Loucy (cell line): ENCODE results near the gene TCL1B.
"Not testable (repeated sequence)": the region's sequence is repeated elsewhere in the genome, so short reads cannot be mapped to it uniquely, and the experiment has no call there.

Experiments
- H2AFZ ChIP-seq: fragments of 200-600 bp; sonication (generic); 2 replicates; pipeline ENCODE4 v1.6.0; 2016; ENCODE audit warnings: antibody characterized with exemption, mild to moderate bottlenecking, low read length, moderate library complexity
- H3F3A ChIP-seq: fragments of 200-600 bp; 2 replicates; pipeline ENCODE4 v1.6.0; 2016; ENCODE audit warnings: antibody characterized with exemption, low read depth, mild to moderate bottlenecking
- H3K27me3 ChIP-seq: fragments of 200-600 bp; sonication (generic); 2 replicates; pipeline ENCODE4 v1.6.1; 2014; ENCODE audit warnings: low read length, mild to moderate bottlenecking; ENCODE audit not compliant: insufficient read depth, poor library complexity, severe bottlenecking
- H3K36me3 ChIP-seq: fragments of 200-600 bp; sonication (generic); 2 replicates; pipeline ENCODE4 v1.6.1; 2016; ENCODE audit warnings: low read length; ENCODE audit not compliant: insufficient read depth
- H3K4me1 ChIP-seq: fragments of 200-600 bp; sonication (generic); 2 replicates; pipeline ENCODE4 v1.5.1; 2014; ENCODE audit warnings: low read length, mild to moderate bottlenecking; ENCODE audit not compliant: insufficient read depth, poor library complexity, severe bottlenecking
- H3K4me2 ChIP-seq: fragments of 200-600 bp; sonication (generic); 2 replicates; pipeline ENCODE4 v1.6.0; 2014; ENCODE audit warnings: antibody characterized with exemption, low read length, low read depth, mild to moderate bottlenecking; ENCODE audit not compliant: poor library complexity, severe bottlenecking
- H3K4me3 ChIP-seq: fragments of 200-600 bp; sonication (generic); 2 replicates; pipeline ENCODE4 v1.5.1; 2014; ENCODE audit warnings: low read length, mild to moderate bottlenecking, mixed read lengths; ENCODE audit not compliant: poor library complexity, severe bottlenecking
- H3K79me2 ChIP-seq: fragments of 200-600 bp; sonication (generic); 2 replicates; pipeline ENCODE4 v1.6.1; 2014; ENCODE audit warnings: low read length; ENCODE audit not compliant: insufficient read depth
- H3K9ac ChIP-seq: fragments of 200-600 bp; sonication (generic); 2 replicates; pipeline ENCODE4 v1.6.0; 2014; ENCODE audit warnings: mild to moderate bottlenecking, low read depth, low read length, moderate library complexity; ENCODE audit not compliant: poor library complexity, severe bottlenecking
- H3K9me2 ChIP-seq: fragments of 200-600 bp; sonication (generic); replicated peaks from 2 replicates; pipeline ENCODE4 v1.6.1; 2016; ENCODE audit warnings: low read depth, low read length, mixed read lengths
- H3K9me3 ChIP-seq: fragments of 200-600 bp; sonication (generic); 2 replicates; pipeline ENCODE4 v1.6.1; 2014; ENCODE audit warnings: mild to moderate bottlenecking, antibody characterized with exemption, low read length, low read depth; ENCODE audit not compliant: insufficient read depth
- H4K20me1 ChIP-seq: fragments of 200-600 bp; sonication (generic); 2 replicates; pipeline ENCODE4 v1.6.0; 2014; ENCODE audit warnings: antibody characterized with exemption, low read length, mild to moderate bottlenecking; ENCODE audit not compliant: insufficient read depth, poor library complexity, severe bottlenecking
- CTCF ChIP-seq: fragments of 200-600 bp; sonication (generic); conservative IDR thresholded peaks from 2 replicates; pipeline ENCODE4 v1.5.1; 2014; ENCODE audit warnings: mild to moderate bottlenecking, antibody characterized with exemption, low read length
- EZH2phosphoT487 ChIP-seq: fragments of 200-600 bp; IDR thresholded peaks from 2 replicates; pipeline ENCODE4 v1.6.1; 2018; ENCODE audit warnings: antibody characterized with exemption, mild to moderate bottlenecking, moderate library complexity, borderline replicate concordance

The TCL1B gene

GRCh38 chr14:95727056-95727700 lies 41.0 kb downstream of the TCL1B start:
- Histone ChIP-seq H2AFZ (no peak overlapping the region), H3K79me2 (no peaks in the 10 kb centered on the region), H3K36me3 (no peaks in the 10 kb centered on the region), H3K9ac (no peak overlapping the region), H3K4me1 (peaks cover 40% of the 10 kb centered on the region), H3K9me2 (no peaks in the 10 kb centered on the region), H3K4me2 (no peak overlapping the region), H3K9me3 (no peaks in the 10 kb centered on the region), H3F3A (no peaks in the 10 kb centered on the region), H3K4me3 (no peak overlapping the region), H3K27me3 (no peaks in the 10 kb centered on the region), H4K20me1 (no peaks in the 10 kb centered on the region)
- TF ChIP-seq CTCF (no peak), EZH2phosphoT487 (no peak)

- Histone ChIP-seq H2AFZ (0 out of 2 replicates have a peak overlapping the region, but pooled peaks have one; percentile 1), H3K4me2 (peak overlapping the region; percentile 17), H3K4me1 (peaks cover 40% of the 10 kb centered on the region)
- not testable (repeated sequence) for H4K20me1 ChIP-seq, H3K79me2 ChIP-seq, H3K4me3 ChIP-seq, H3K36me3 ChIP-seq, H3F3A ChIP-seq, H3K9ac ChIP-seq, H3K9me2 ChIP-seq, H3K27me3 ChIP-seq, H3K9me3 ChIP-seq
Measured at GRCh38 chr14:95729402-95730028, 43.3 kb downstream of the TCL1B start.

GRCh38 chr14:95730126-95730525 lies 43.9 kb downstream of the TCL1B start:
- no peaks in the 10 kb centered on the region for H3F3A ChIP-seq
- peak overlapping the region; percentile 17 for H3K4me2 ChIP-seq
- H3K4me3 ChIP-seq = no peak overlapping the region
- peaks cover 37% of the 10 kb centered on the region for H3K4me1 ChIP-seq
- no peaks in the 10 kb centered on the region for H3K9me3 ChIP-seq
- H3K27me3 ChIP-seq = no peaks in the 10 kb centered on the region
- H3K36me3 ChIP-seq = no peaks in the 10 kb centered on the region
- H3K9ac ChIP-seq = no peak overlapping the region
- 0 out of 2 replicates have a peak overlapping the region, but pooled peaks have one; percentile 1 for H2AFZ ChIP-seq
- no peaks in the 10 kb centered on the region for H4K20me1 ChIP-seq
- TF ChIP-seq EZH2phosphoT487 (no peak), CTCF (no peak)
- no peaks in the 10 kb centered on the region for H3K9me2 ChIP-seq
- H3K79me2 ChIP-seq = no peaks in the 10 kb centered on the region
